Karpas-422 (cell line): Measurements from ENCODE around the gene ENTPD5. TPM values are rescaled to one million over a fixed set of nuclear protein-coding genes. Genes with fewer than 3 reads are reported as not detected.
A peak's percentile ranks its signal among the peaks of the same experiment; 100 is the strongest.

Experiments used
- DNase-seq: peaks from one replicate; pipeline ENCODE4 v3.0.0-alpha.2; 2015
- H2AFZ ChIP-seq: fragments of 200-600 bp; sonication (generic); 2 replicates; pipeline ENCODE4 v1.6.1; 2014; ENCODE audit warnings: antibody characterized with exemption, low read length, mixed read lengths
- H3K27ac ChIP-seq: fragments of 200-600 bp; sonication (generic); 2 replicates; pipeline ENCODE4 v1.5.1; 2014; ENCODE audit warnings: mild to moderate bottlenecking, low read length, moderate library complexity
- H3K27me3 ChIP-seq: fragments of 200-600 bp; sonication (generic); 2 replicates; pipeline ENCODE4 v1.6.1; 2014; ENCODE audit warnings: low read length, mixed read lengths
- H3K36me3 ChIP-seq: fragments of 200-600 bp; sonication (generic); 2 replicates; pipeline ENCODE4 v1.6.1; 2014; ENCODE audit warnings: low read length, mixed read lengths; ENCODE audit not compliant: insufficient read depth
- H3K4me1 ChIP-seq: fragments of 200-600 bp; sonication (generic); 2 replicates; pipeline ENCODE4 v1.6.1; 2014; ENCODE audit warnings: mild to moderate bottlenecking, low read length, mixed read lengths
- H3K4me2 ChIP-seq: fragments of 200-600 bp; sonication (generic); 2 replicates; pipeline ENCODE4 v1.6.1; 2014; ENCODE audit warnings: low read length, low read depth, mild to moderate bottlenecking; ENCODE audit not compliant: poor library complexity, severe bottlenecking
- H3K4me3 ChIP-seq: fragments of 200-600 bp; sonication (generic); 2 replicates; pipeline ENCODE4 v1.5.1; 2014; ENCODE audit warnings: mild to moderate bottlenecking, antibody characterized with exemption, low read length, mixed read lengths
- H3K79me2 ChIP-seq: fragments of 200-600 bp; sonication (generic); 2 replicates; pipeline ENCODE4 v1.6.1; 2014; ENCODE audit warnings: mild to moderate bottlenecking, low read length, mixed read lengths
- H3K9ac ChIP-seq: fragments of 200-600 bp; sonication (generic); 2 replicates; pipeline ENCODE4 v1.6.0; 2014; ENCODE audit warnings: low read length
- H3K9me2 ChIP-seq: fragments of 200-600 bp; sonication (generic), shearing (Covaris generic); replicated peaks from 2 replicates; pipeline ENCODE4 v1.6.0; 2014; ENCODE audit warnings: mild to moderate bottlenecking, low read length, moderate library complexity; ENCODE audit not compliant: insufficient read depth
- H3K9me3 ChIP-seq: fragments of 300-700, 200-600 bp; sonication (generic); 2 replicates; pipeline ENCODE4 v1.6.1; 2014; ENCODE audit warnings: low read length, mixed read lengths
- H4K20me1 ChIP-seq: fragments of 200-600 bp; sonication (generic); 2 replicates; pipeline ENCODE4 v1.6.1; 2014; ENCODE audit warnings: mild to moderate bottlenecking, antibody characterized with exemption, low read length, low read depth; ENCODE audit not compliant: insufficient read depth
- total RNA-seq: library from RNA; depleted of rRNA; stranded (reverse); fragments of >200 nt; shearing (Covaris generic); gene quantifications from 2 replicates; pipeline ENCODE4 v1.2.3, GENCODE V29; 2014; ENCODE audit warnings: low replicate concordance

Gene ENTPD5
- total RNA-seq, 1 experiment from 2014 or later: 22.3 TPM

DNA sequence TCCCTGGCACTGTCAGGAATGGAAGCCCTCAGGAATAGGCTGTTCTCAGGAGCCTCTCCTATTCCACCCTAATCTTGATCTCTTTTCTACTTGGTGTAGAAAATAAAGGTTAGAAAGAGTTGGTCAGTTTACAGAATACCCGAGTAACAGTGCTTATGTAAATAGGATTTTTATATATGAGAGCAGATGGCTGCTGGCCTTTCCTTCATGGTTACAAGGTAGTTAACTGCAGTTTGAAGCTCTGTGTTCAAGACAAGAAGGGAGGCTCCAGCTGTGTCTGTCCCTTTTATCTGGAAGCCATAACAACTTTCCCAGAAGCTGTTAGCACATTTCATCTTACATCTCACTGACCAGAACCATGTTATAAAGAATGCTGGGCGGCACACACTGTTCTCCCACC is 23.2 kb upstream of the ENTPD5 start:
- no peaks in the 10 kb centered on the region for H3K9me2 ChIP-seq
- DNase-seq: no peak
- H3K27ac ChIP-seq: no peak overlapping the region
- no peaks in the 10 kb centered on the region for H3K27me3 ChIP-seq
- H3K9me3 ChIP-seq: no peaks in the 10 kb centered on the region
- no peak overlapping the region for H3K9ac ChIP-seq
- H3K36me3 ChIP-seq: no peaks in the 10 kb centered on the region
- H3K4me3 ChIP-seq: no peak overlapping the region
- no peaks in the 10 kb centered on the region for H3K79me2 ChIP-seq
- no peaks in the 10 kb centered on the region for H3K4me1 ChIP-seq
- H2AFZ ChIP-seq: no peak overlapping the region
- no peak overlapping the region for H3K4me2 ChIP-seq
- H4K20me1 ChIP-seq: no peaks in the 10 kb centered on the region

DNA sequence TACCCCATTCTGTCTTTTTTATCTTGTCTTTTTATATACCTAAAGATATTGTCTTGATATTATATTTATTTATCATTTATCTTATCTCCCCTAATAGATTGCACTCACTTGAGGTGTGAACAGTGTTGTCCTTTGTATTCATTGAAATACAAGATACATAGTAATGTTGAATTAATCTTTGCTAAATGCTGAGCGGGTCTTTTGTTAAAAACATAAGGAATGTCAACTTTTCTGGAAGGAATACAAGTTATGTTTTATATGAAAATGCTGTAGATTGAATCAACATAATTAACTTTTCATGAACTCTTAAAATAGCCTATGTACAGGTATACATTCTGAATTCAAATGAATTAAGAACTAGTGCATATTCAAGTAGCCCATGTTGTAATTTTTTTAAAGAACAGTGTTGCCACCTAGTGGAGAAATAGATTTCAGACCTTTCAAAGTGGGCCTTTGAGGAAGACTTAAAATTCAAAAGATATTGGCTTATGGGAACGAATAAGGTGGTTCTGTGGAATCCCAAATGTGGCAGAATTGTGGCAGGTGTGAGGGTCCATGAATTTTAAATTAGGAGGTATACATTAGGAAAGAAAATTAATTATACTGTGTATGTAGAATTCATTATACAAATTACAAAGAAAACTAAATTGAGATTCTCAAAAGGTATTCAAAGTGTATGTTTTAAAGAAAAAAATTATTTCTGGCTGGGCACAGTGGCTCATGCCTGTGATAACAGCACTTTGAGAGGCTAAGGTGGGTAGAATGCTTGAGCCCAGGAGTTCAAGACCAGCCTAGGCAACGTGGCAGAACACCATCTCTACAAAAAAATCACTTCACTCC is 19.2 kb upstream of the ENTPD5 start:
- Histone ChIP-seq H2AFZ (no peak overlapping the region), H3K4me1 (no peaks in the 10 kb centered on the region), H3K79me2 (no peaks in the 10 kb centered on the region), H4K20me1 (no peaks in the 10 kb centered on the region), H3K27me3 (no peaks in the 10 kb centered on the region), H3K9me3 (no peaks in the 10 kb centered on the region), H3K4me2 (no peak overlapping the region), H3K27ac (no peak overlapping the region), H3K9ac (no peak overlapping the region), H3K9me2 (no peaks in the 10 kb centered on the region), H3K4me3 (no peak overlapping the region), H3K36me3 (no peaks in the 10 kb centered on the region)
- DNase-seq: peak; percentile 89

DNA sequence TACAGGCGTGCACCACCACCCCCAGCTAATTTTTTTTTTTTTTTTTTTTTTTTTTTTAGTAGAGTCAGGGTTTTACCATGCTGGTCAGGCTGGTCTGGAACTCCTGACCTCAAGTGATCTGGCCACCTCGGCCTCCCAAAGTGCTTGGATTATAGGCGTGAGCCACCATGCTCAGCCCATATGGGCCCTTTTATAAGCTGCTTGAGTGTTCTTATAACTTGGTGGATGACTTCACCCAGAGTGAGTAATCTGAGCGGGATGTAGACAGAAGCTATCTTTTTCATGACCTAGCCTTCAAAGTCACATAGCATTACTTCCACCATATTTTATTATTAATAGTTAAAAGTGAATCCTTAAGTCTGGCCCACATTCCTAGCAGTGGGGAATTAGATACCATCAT is 16.5 kb upstream of the ENTPD5 start:
- no peak overlapping the region for H3K4me3 ChIP-seq
- no peaks in the 10 kb centered on the region for H3K79me2 ChIP-seq
- H2AFZ ChIP-seq: no peak overlapping the region
- no peaks in the 10 kb centered on the region for H4K20me1 ChIP-seq
- no peak overlapping the region for H3K4me2 ChIP-seq
- no peaks in the 10 kb centered on the region for H3K9me3 ChIP-seq
- no peak overlapping the region for H3K27ac ChIP-seq
- DNase-seq: no peak
- no peaks in the 10 kb centered on the region for H3K4me1 ChIP-seq
- H3K9me2 ChIP-seq: no peaks in the 10 kb centered on the region
- no peak overlapping the region for H3K9ac ChIP-seq
- no peaks in the 10 kb centered on the region for H3K36me3 ChIP-seq
- no peaks in the 10 kb centered on the region for H3K27me3 ChIP-seq

DNA sequence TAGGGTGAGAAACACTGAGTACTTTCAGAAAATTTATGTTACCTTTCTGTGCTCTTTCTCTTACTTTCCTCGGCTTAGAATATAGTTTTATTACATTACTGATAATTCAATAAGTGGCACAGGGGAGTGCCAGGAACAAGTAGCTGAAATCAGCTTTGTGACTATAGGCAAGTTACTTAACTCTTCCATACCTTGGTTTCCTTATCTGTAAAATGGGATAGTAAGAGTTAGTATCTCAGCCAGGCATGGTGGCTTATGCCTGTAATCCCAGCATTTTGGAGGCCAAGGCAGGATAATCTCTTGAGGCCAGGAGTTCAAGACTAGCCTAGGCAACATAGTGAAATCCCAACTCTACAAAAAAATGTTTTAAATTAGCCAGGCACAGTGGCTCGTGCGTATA is 15.5 kb upstream of the ENTPD5 start:
- no peak overlapping the region for H3K4me2 ChIP-seq
- H3K36me3 ChIP-seq: no peaks in the 10 kb centered on the region
- no peaks in the 10 kb centered on the region for H3K79me2 ChIP-seq
- H3K9me2 ChIP-seq: no peaks in the 10 kb centered on the region
- no peak overlapping the region for H3K9ac ChIP-seq
- no peak for DNase-seq
- no peaks in the 10 kb centered on the region for H3K4me1 ChIP-seq
- H3K9me3 ChIP-seq: no peaks in the 10 kb centered on the region
- no peaks in the 10 kb centered on the region for H3K27me3 ChIP-seq
- no peak overlapping the region for H2AFZ ChIP-seq
- no peak overlapping the region for H3K4me3 ChIP-seq
- H3K27ac ChIP-seq: no peak overlapping the region
- no peaks in the 10 kb centered on the region for H4K20me1 ChIP-seq

DNA sequence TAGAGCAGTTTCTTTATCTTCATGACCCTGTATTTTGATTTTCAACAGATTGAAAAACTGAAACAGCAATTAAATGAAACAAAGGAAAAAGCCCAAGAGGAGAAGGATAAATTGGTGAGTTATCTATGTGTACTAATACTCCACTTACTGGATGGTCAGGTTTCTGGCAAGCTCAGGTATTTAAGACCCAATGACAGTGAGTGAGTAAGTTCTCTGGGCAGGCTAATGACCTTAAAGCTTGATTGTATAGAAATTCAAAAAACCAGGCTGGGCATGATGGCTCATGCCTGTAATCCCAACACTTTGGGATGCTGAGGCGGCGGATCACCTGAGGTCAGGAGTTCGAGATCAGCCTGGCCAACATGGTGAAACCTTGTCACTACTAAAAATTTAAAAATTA is 10.0 kb upstream of the ENTPD5 start:
- no peak overlapping the region for H2AFZ ChIP-seq
- no peak for DNase-seq
- no peak overlapping the region for H3K4me3 ChIP-seq
- no peaks in the 10 kb centered on the region for H3K27me3 ChIP-seq
- no peaks in the 10 kb centered on the region for H3K4me1 ChIP-seq
- no peaks in the 10 kb centered on the region for H3K9me3 ChIP-seq
- no peaks in the 10 kb centered on the region for H3K79me2 ChIP-seq
- H3K9me2 ChIP-seq: no peaks in the 10 kb centered on the region
- H3K4me2 ChIP-seq: no peak overlapping the region
- no peak overlapping the region for H3K27ac ChIP-seq
- no peaks in the 10 kb centered on the region for H4K20me1 ChIP-seq
- no peaks in the 10 kb centered on the region for H3K36me3 ChIP-seq
- H3K9ac ChIP-seq: no peak overlapping the region

DNA sequence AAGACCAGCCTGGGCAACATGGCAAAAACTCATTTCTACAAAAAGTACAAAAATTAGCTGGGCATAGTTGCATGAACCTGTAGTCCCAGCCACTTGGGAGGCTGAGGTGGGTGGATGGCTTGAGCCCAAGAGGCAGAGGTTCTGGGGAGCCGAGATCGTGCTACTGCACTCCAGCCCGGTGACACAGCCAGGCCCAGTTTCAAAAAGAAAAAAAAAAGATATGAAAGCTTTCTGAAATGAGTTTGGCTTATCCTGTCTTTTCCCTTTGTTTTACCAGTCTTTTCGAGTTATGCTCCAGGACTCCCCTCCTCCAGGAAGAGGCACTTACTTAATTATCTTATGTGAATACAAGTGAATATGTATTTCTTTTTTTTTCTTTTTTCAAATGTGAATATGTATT is 3.3 kb upstream of the ENTPD5 start:
- Histone ChIP-seq H4K20me1 (no peaks in the 10 kb centered on the region), H3K27ac (no peak overlapping the region), H3K9me3 (no peaks in the 10 kb centered on the region), H3K4me2 (no peak overlapping the region), H3K9me2 (no peaks in the 10 kb centered on the region), H3K4me1 (peaks cover 12% of the 10 kb centered on the region), H3K4me3 (no peak overlapping the region), H2AFZ (no peak overlapping the region), H3K27me3 (no peaks in the 10 kb centered on the region), H3K79me2 (peaks cover 13% of the 10 kb centered on the region), H3K36me3 (no peaks in the 10 kb centered on the region), H3K9ac (no peak overlapping the region)
- DNase-seq: no peak

DNA sequence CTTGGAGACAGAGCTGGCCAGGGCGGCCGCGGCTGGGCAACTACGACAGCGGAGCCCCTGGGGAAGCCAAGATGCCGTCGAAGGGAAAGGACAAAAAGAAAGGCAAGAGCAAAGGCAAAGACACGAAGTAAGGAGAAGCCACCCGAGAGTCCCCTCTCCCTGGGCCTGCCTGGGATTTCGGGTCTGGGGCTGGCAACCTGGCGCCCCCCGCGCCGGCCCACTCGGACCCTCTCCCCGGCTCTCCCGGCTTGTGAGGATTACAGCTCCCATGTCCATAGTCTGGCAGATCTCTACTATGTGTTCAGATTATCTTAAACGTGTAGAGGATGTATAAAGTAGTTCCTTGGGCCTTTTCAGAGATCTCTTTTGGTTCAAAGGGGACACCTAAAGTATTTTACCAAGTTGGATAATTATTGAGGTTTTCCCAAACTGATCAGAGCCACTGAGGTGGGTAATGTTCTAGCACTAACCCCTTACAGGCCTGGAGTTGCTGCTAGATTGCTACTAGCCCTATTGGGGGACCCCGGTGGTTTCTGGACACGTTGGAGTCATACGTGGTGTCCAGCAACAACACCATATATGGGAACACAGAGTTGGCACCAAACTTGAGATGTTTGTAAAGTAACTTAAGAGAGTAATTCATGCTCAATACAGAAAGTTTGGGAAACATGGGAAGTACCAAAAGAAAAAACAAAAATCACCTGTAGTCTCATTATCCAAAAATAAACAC is 485 bp upstream of the ENTPD5 start:
- Histone ChIP-seq H3K9me2 (no peaks in the 10 kb centered on the region), H3K4me2 (peak overlapping the region; percentile 81), H4K20me1 (no peaks in the 10 kb centered on the region), H3K36me3 (no peaks in the 10 kb centered on the region), H3K4me1 (peaks cover 20% of the 10 kb centered on the region), H3K27ac (no peak overlapping the region), H3K27me3 (no peaks in the 10 kb centered on the region), H3K9me3 (no peaks in the 10 kb centered on the region), H3K9ac (peak overlapping the region; percentile 96), H2AFZ (peak overlapping the region; percentile 74), H3K79me2 (peaks cover 25% of the 10 kb centered on the region), H3K4me3 (peak overlapping the region; percentile 95)
- DNase-seq: no peak

DNA sequence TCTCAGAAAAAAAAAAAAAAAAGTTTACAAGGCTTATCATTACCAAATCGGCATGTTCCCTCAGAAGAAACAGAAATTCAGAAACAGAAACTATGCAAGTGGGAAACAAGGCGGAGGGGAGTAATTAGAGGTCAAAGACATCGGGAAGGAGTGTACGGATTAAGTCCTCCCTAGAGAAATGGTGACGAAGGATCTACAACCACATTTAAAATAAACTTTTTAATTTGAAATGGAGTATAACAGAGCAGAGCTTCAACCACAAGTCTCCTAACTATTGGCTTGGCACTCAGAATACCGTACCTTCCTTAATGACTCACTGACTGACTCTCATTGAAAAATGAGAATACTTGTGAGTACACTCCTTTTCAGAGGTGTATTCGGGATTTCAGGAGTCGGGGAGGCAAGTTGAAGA is 908 bp downstream of the ENTPD5 start:
- Histone ChIP-seq H3K9me2 (no peaks in the 10 kb centered on the region), H3K4me1 (peaks cover 20% of the 10 kb centered on the region), H3K9me3 (no peaks in the 10 kb centered on the region), H3K4me2 (peak overlapping the region; percentile 81), H3K36me3 (no peaks in the 10 kb centered on the region), H2AFZ (peak overlapping the region; percentile 88), H3K79me2 (peaks cover 25% of the 10 kb centered on the region), H3K9ac (peak overlapping the region; percentile 96), H3K4me3 (peak overlapping the region; percentile 95), H4K20me1 (no peaks in the 10 kb centered on the region), H3K27ac (peak overlapping the region; percentile 42; the same call in 1 of the 2 replicates), H3K27me3 (no peaks in the 10 kb centered on the region)
- DNase-seq: no peak
